Measurements from ENCODE around the gene MACF1. TPM values are rescaled to one million over a fixed set of nuclear protein-coding genes. Genes with fewer than 3 reads are reported as not detected.

The MACF1 gene
- polyA plus RNA-seq, 6 donors from 2014 or later = 9.1 to 96.3 (median 29.5) TPM

GRCh38 chr1:39354572-39354971, 150.1 kb downstream of the MACF1 start:
- ATAC-seq (ENCODE audit: low read depth in 2 of 2) (peak in 1 of 2 donors; percentile 35), DNase-seq (peak; percentile 5)
- H3K27ac Mint-ChIP-seq = no peak overlapping the region
- no peaks in the 10 kb centered on the region for H3K9me3 Mint-ChIP-seq
- H3K36me3 Mint-ChIP-seq = peaks cover 28 to 51% of the 10 kb centered on the region in 2 donors
- peaks cover 0 to 10% (median 0%) of the 10 kb centered on the region in 3 donors for H3K4me1 Mint-ChIP-seq
- no peak overlapping the region for H3K4me3 Mint-ChIP-seq
- H3K27me3 Mint-ChIP-seq = no peaks in the 10 kb centered on the region

- Mint-ChIP-seq H3K36me3 (peaks cover 14 to 52% of the 10 kb centered on the region in 2 donors), H3K4me3 (no peak overlapping the region), H3K27me3 (no peaks in the 10 kb centered on the region), H3K9me3 (no peaks in the 10 kb centered on the region), H3K27ac (peak overlapping the region in 3 of 6 donors; percentile 5 to 83 (median 75)), H3K4me1 (peaks cover 0 to 7% (median 0%) of the 10 kb centered on the region in 3 donors)
- DNase-seq (no peak), ATAC-seq (ENCODE audit: low read depth in 2 of 2) (no peak)
These were observed 154.0 kb downstream of the MACF1 start for GRCh38 chr1:39358491-39358890.

- ATAC-seq (ENCODE audit: low read depth in 2 of 2) (no peak), DNase-seq (no peak)
- H3K9me3 Mint-ChIP-seq = no peaks in the 10 kb centered on the region
- H3K27ac Mint-ChIP-seq = no peak overlapping the region
- H3K4me1 Mint-ChIP-seq = peaks cover 0 to under 1% (median 0%) of the 10 kb centered on the region in 3 donors
- no peaks in the 10 kb centered on the region for H3K27me3 Mint-ChIP-seq
- H3K4me3 Mint-ChIP-seq = no peak overlapping the region
- H3K36me3 Mint-ChIP-seq = peaks cover 8 to 48% of the 10 kb centered on the region in 2 donors
These were observed 154.6 kb downstream of the MACF1 start for GRCh38 chr1:39359028-39359570.

GRCh38 chr1:39360731-39361130, 156.2 kb downstream of the MACF1 start:
- no peak for DNase-seq
- Mint-ChIP-seq H3K27ac (peak overlapping the region in 5 of 6 donors; percentile 6 to 59 (median 37)), H3K27me3 (no peaks in the 10 kb centered on the region), H3K36me3 (peaks cover 8 to 40% of the 10 kb centered on the region in 2 donors), H3K4me1 (no peaks in the 10 kb centered on the region), H3K9me3 (no peaks in the 10 kb centered on the region), H3K4me3 (peak overlapping the region in 1 of 8 donors; percentile 41)
- no peak for ATAC-seq (ENCODE audit: low read depth in 2 of 2)

GRCh38 chr1:39361446-39361845, 157.0 kb downstream of the MACF1 start:
- H3K9me3 Mint-ChIP-seq = no peaks in the 10 kb centered on the region
- ATAC-seq (ENCODE audit: low read depth in 2 of 2) = no peak
- no peak for DNase-seq
- peaks cover 13 to 40% of the 10 kb centered on the region in 2 donors for H3K36me3 Mint-ChIP-seq
- no peaks in the 10 kb centered on the region for H3K27me3 Mint-ChIP-seq
- no peak overlapping the region for H3K4me3 Mint-ChIP-seq
- peak overlapping the region in 2 of 6 donors; percentile 12 to 37 for H3K27ac Mint-ChIP-seq
- no peaks in the 10 kb centered on the region for H3K4me1 Mint-ChIP-seq

GRCh38 chr1:39363267-39363666, 158.8 kb downstream of the MACF1 start:
- H3K36me3 Mint-ChIP-seq = peaks cover 10 to 35% of the 10 kb centered on the region in 2 donors
- H3K27ac Mint-ChIP-seq = peak overlapping the region in 2 of 6 donors; percentile 35 to 61
- DNase-seq (no peak), ATAC-seq (ENCODE audit: low read depth in 2 of 2) (no peak)
- H3K9me3 Mint-ChIP-seq = no peaks in the 10 kb centered on the region
- H3K27me3 Mint-ChIP-seq = no peaks in the 10 kb centered on the region
- H3K4me3 Mint-ChIP-seq = no peak overlapping the region
- H3K4me1 Mint-ChIP-seq = no peaks in the 10 kb centered on the region

- no peak for DNase-seq
- no peak overlapping the region for H3K4me3 Mint-ChIP-seq
- H3K36me3 Mint-ChIP-seq = peaks cover 13 to 22% of the 10 kb centered on the region in 2 donors
- peak overlapping the region in 2 of 6 donors; percentile 53 to 67 for H3K27ac Mint-ChIP-seq
- H3K4me1 Mint-ChIP-seq = no peaks in the 10 kb centered on the region
- no peaks in the 10 kb centered on the region for H3K9me3 Mint-ChIP-seq
- H3K27me3 Mint-ChIP-seq = no peaks in the 10 kb centered on the region
- ATAC-seq (ENCODE audit: low read depth in 2 of 2) = no peak
These were observed 163.6 kb downstream of the MACF1 start for GRCh38 chr1:39368045-39368444.

- DNase-seq = no peak
- Mint-ChIP-seq H3K4me1 (no peaks in the 10 kb centered on the region), H3K27me3 (no peaks in the 10 kb centered on the region), H3K9me3 (no peaks in the 10 kb centered on the region), H3K27ac (no peak overlapping the region), H3K4me3 (no peak overlapping the region), H3K36me3 (peaks cover 13 to 16% of the 10 kb centered on the region in 2 donors)
- ATAC-seq (ENCODE audit: low read depth in 2 of 2) = no peak
These were observed 165.1 kb downstream of the MACF1 start for GRCh38 chr1:39369565-39369964.

GRCh38 chr1:39370602-39371001, 166.1 kb downstream of the MACF1 start:
- no peaks in the 10 kb centered on the region for H3K9me3 Mint-ChIP-seq
- peak overlapping the region in 1 of 6 donors; percentile 39 for H3K27ac Mint-ChIP-seq
- no peaks in the 10 kb centered on the region for H3K4me1 Mint-ChIP-seq
- ATAC-seq (ENCODE audit: low read depth in 2 of 2) (no peak), DNase-seq (no peak)
- no peak overlapping the region for H3K4me3 Mint-ChIP-seq
- peaks cover 13 to 16% of the 10 kb centered on the region in 2 donors for H3K36me3 Mint-ChIP-seq
- no peaks in the 10 kb centered on the region for H3K27me3 Mint-ChIP-seq

GRCh38 chr1:39372105-39372504, 167.6 kb downstream of the MACF1 start:
- DNase-seq (no peak), ATAC-seq (ENCODE audit: low read depth in 2 of 2) (no peak)
- Mint-ChIP-seq H3K27ac (no peak overlapping the region), H3K36me3 (peaks cover 8 to 16% of the 10 kb centered on the region in 2 donors), H3K4me1 (no peaks in the 10 kb centered on the region), H3K4me3 (no peak overlapping the region), H3K27me3 (no peaks in the 10 kb centered on the region), H3K9me3 (no peaks in the 10 kb centered on the region)

- Mint-ChIP-seq H3K4me3 (no peak overlapping the region), H3K4me1 (no peaks in the 10 kb centered on the region), H3K36me3 (peaks cover 12 to 15% of the 10 kb centered on the region in 2 donors), H3K9me3 (no peaks in the 10 kb centered on the region), H3K27ac (no peak overlapping the region), H3K27me3 (no peaks in the 10 kb centered on the region)
- ATAC-seq (ENCODE audit: low read depth in 2 of 2) (no peak), DNase-seq (no peak)
These were observed 172.2 kb downstream of the MACF1 start for GRCh38 chr1:39376656-39377055.

GRCh38 chr1:39378377-39378776, 173.9 kb downstream of the MACF1 start:
- Mint-ChIP-seq H3K4me3 (no peak overlapping the region), H3K27me3 (no peaks in the 10 kb centered on the region), H3K27ac (peak overlapping the region in 2 of 6 donors; percentile 23 to 29), H3K36me3 (peaks cover 6 to 12% of the 10 kb centered on the region in 2 donors), H3K9me3 (no peaks in the 10 kb centered on the region), H3K4me1 (no peaks in the 10 kb centered on the region)
- ATAC-seq (ENCODE audit: low read depth in 2 of 2) = no peak
- no peak for DNase-seq

GRCh38 chr1:39379187-39379586, 174.7 kb downstream of the MACF1 start:
- Mint-ChIP-seq H3K27ac (peak overlapping the region in 1 of 6 donors; percentile 15), H3K36me3 (peaks cover 6 to 17% of the 10 kb centered on the region in 2 donors)
- no peak for ATAC-seq (ENCODE audit: low read depth in 2 of 2)

GRCh38 chr1:39380036-39380435, 175.5 kb downstream of the MACF1 start:
- Mint-ChIP-seq H3K4me1 (no peaks in the 10 kb centered on the region), H3K36me3 (peaks cover 6 to 22% of the 10 kb centered on the region in 2 donors), H3K9me3 (no peaks in the 10 kb centered on the region), H3K27ac (no peak overlapping the region), H3K4me3 (no peak overlapping the region), H3K27me3 (no peaks in the 10 kb centered on the region)
- DNase-seq = no peak
- no peak for ATAC-seq (ENCODE audit: low read depth in 2 of 2)

More at GRCh38 chr1:39379187-39379586, 174.7 kb downstream of the MACF1 start:
- Mint-ChIP-seq H3K4me1 (no peaks in the 10 kb centered on the region), H3K27me3 (no peaks in the 10 kb centered on the region), H3K4me3 (no peak overlapping the region), H3K9me3 (no peaks in the 10 kb centered on the region)
- no peak for DNase-seq
